ENCODE measurements around the gene BICRA. TPM values are rescaled to one million over a fixed set of nuclear protein-coding genes. Genes with fewer than 3 reads are reported as not detected.
A peak's percentile ranks its signal among the peaks of the same experiment; 100 is the strongest.

BICRA gene
- total RNA-seq, 1 donor from 2014 or later: 18.3 TPM

DNA sequence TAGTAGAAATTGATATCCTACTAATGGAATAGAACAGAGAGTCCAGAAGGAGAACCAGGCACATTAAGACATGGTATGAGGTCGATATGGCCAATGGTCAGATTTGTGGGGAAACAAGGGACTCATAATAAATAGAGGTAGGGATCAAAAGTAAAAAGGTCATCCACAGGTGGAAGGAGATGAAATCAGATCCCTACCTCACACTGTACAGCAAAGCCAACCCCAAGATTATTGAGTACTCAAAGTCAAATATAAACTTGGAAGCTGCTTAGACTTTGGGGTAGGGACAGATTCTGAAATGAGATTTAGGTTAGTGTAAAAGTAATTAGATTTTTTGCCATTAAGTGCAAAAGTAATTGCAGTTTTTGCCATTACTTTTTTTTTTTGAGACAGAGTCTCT lies 40.7 kb downstream of the BICRA start:
- Histone ChIP-seq H3K27ac (no peak overlapping the region), H3K4me1 (peaks cover 6% of the 10 kb centered on the region), H3K4me3 (no peak overlapping the region), H3K9me3 (no peaks in the 10 kb centered on the region), H3K36me3 (peaks cover 22% of the 10 kb centered on the region), H3K27me3 (ENCODE audit: low read depth) (no peaks in the 10 kb centered on the region)
- no peak for ATAC-seq
- no peak for DNase-seq
- intact Hi-C loops (cut with DNase I): no loop called here
- TF ChIP-seq, protein P1, sequence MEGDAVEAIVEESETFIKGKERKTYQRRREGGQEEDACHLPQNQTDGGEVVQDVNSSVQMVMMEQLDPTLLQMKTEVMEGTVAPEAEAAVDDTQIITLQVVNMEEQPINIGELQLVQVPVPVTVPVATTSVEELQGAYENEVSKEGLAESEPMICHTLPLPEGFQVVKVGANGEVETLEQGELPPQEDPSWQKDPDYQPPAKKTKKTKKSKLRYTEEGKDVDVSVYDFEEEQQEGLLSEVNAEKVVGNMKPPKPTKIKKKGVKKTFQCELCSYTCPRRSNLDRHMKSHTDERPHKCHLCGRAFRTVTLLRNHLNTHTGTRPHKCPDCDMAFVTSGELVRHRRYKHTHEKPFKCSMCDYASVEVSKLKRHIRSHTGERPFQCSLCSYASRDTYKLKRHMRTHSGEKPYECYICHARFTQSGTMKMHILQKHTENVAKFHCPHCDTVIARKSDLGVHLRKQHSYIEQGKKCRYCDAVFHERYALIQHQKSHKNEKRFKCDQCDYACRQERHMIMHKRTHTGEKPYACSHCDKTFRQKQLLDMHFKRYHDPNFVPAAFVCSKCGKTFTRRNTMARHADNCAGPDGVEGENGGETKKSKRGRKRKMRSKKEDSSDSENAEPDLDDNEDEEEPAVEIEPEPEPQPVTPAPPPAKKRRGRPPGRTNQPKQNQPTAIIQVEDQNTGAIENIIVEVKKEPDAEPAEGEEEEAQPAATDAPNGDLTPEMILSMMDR (IDR thresholded peaks at IDR 0.05): no peak

DNA sequence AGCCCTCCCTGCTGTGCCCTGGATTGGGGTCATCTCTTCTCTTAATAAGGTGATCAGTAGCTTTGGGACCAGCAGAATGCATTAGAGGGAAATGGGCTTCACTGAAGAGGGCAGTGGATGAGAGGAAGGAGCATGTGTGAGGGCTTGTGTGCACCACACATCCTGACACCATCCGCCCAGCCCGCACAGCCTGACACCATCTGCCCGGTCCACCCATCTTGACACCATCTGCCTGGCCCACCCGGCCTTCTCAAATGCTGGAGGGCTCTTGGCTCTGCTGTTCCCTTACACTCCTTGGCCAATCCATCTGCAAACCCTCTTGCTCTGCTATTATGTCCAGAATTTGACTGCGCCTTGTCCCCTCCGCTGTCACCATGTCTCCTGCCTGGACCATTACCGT lies 41.8 kb downstream of the BICRA start:
- ATAC-seq (no peak), DNase-seq (no peak)
- H3K36me3 ChIP-seq: peaks cover 19% of the 10 kb centered on the region
- TF ChIP-seq, protein P1 (IDR thresholded peaks at IDR 0.05): no peak
- intact Hi-C loops (cut with DNase I): no loop called here
- H3K27ac ChIP-seq: no peak overlapping the region
- no peak overlapping the region for H3K4me3 ChIP-seq
- no peaks in the 10 kb centered on the region for H3K9me3 ChIP-seq
- no peaks in the 10 kb centered on the region for H3K27me3 ChIP-seq (ENCODE audit: low read depth)
- H3K4me1 ChIP-seq: no peaks in the 10 kb centered on the region

DNA sequence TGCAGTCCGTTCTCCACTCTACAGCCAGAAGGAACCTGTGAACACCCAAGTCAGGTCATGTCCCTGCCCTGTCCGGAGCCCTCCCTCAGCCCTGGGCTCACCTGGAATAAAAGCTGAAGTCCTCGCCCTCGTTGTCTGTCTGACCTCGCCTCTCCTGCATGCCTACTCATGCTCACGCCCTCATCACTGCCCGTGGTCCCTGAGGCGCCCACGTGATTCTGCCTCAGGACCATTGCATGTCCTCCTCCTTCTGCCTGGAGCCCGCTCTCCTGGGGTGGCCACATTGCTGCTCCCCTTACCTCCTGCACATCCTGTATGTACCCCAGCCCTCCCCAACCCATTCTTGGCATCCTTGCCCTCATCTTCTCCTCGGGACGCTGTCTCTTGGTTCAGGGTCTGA lies 42.2 kb downstream of the BICRA start:
- ATAC-seq (no peak), DNase-seq (peak; percentile 39)

DNA sequence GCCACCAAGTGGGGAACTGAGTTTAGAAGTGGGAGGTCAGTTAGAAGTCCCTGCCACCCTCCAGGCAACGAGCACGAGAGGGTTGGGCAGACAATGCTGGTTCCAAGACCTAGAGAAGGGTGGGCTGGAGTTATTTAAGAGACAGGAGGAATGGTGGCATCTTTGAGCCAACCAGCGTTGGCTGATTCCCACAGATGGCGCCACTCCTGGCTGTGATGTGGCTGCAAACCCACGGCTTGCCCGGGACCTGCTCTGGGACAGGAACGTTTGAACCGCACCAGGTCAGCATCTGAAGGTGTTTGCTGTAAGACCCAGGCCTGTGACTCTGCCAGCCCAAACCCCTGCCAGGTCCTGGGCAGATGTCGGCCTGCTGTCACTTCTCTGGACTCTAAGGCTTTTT lies 42.8 kb downstream of the BICRA start:
- Histone ChIP-seq H3K4me3 (no peak overlapping the region), H3K27ac (no peak overlapping the region), H3K9me3 (no peaks in the 10 kb centered on the region), H3K36me3 (peaks cover 19% of the 10 kb centered on the region), H3K27me3 (ENCODE audit: low read depth) (no peaks in the 10 kb centered on the region), H3K4me1 (no peaks in the 10 kb centered on the region)
- TF ChIP-seq, protein P1 (IDR thresholded peaks at IDR 0.05): no peak
- DNase-seq: no peak
- intact Hi-C loops (cut with DNase I): no loop called here
- no peak for ATAC-seq

More for the DNA sequence above, 42.2 kb downstream of the BICRA start:
- H3K36me3 ChIP-seq: peaks cover 19% of the 10 kb centered on the region
- no peak overlapping the region for H3K27ac ChIP-seq
- intact Hi-C loops (cut with DNase I): no loop called here
- H3K4me3 ChIP-seq: no peak overlapping the region
- no peaks in the 10 kb centered on the region for H3K4me1 ChIP-seq
- no peaks in the 10 kb centered on the region for H3K9me3 ChIP-seq
- TF ChIP-seq, protein P1 (IDR thresholded peaks at IDR 0.05): no peak
- no peaks in the 10 kb centered on the region for H3K27me3 ChIP-seq (ENCODE audit: low read depth)

DNA sequence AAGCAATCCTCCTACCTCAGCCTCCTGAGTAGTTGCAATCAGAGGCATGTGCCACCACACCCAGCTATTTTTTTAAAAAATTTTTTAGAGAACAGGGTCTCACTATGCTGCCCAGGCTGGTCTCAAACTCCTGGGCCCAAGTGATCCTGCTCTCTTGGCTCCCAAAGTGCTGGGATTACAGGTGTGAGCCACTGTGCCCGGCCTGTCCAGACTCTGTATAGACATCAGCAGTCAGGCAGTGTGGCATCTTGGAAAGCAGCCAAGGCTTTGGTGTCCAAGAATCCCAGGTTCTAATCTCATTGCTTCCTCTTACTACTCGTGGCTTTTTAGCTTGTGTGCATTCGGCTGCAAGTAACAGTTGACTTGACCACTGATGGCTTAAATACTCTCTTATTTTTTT lies 43.4 kb downstream of the BICRA start:
- no peaks in the 10 kb centered on the region for H3K4me1 ChIP-seq
- no peak overlapping the region for H3K4me3 ChIP-seq
- H3K27me3 ChIP-seq (ENCODE audit: low read depth): no peaks in the 10 kb centered on the region
- no peaks in the 10 kb centered on the region for H3K9me3 ChIP-seq
- intact Hi-C loops (cut with DNase I): no loop called here
- H3K27ac ChIP-seq: no peak overlapping the region
- TF ChIP-seq, protein P1 (IDR thresholded peaks at IDR 0.05): no peak
- ATAC-seq: no peak
- H3K36me3 ChIP-seq: peaks cover 19% of the 10 kb centered on the region
- no peak for DNase-seq

DNA sequence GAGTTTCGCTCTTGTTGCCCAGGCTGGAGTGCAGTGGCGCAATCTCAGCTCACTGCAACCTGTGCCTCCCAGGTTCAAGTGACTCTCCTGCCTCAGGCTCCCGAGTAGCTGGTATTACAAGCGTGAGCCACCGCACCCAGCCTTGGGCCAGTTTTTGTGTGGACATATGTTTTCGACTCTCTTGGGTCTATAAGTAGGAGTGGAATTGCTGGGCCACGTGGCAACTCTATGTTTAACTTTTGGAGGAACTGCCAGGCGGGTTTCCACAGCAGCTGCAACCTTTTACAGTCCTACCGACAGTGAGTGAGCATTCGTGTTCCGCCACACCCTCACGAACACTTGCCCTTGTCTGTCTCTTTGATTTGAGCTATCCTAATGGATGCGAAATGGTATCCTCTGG lies 44.9 kb downstream of the BICRA start:
- no peaks in the 10 kb centered on the region for H3K27me3 ChIP-seq (ENCODE audit: low read depth)
- no peak overlapping the region for H3K27ac ChIP-seq
- no peak overlapping the region for H3K4me3 ChIP-seq
- intact Hi-C loops (cut with DNase I): no loop called here
- TF ChIP-seq, protein P1 (IDR thresholded peaks at IDR 0.05): no peak
- no peak for DNase-seq
- no peak for ATAC-seq
- peaks cover 19% of the 10 kb centered on the region for H3K36me3 ChIP-seq
- H3K4me1 ChIP-seq: no peaks in the 10 kb centered on the region
- H3K9me3 ChIP-seq: no peaks in the 10 kb centered on the region

All from lower lobe of right lung (tissue), 2 donors.